HK-2 (cell line): ENCODE measurements around the gene MATR3.
"Not testable (repeated sequence)": the region's sequence is repeated elsewhere in the genome, so short reads cannot be mapped to it uniquely, and the experiment has no call there.

Experiments used
- DNase-seq: peaks from one replicate; pipeline ENCODE4 v3.0.0-alpha.2; 2018; ENCODE audit not compliant: unreplicated experiment

MATR3 gene

GRCh38 chr5:139296198-139296597, 2.7 kb downstream of the MATR3 start:
- no peak for DNase-seq

- no peak for DNase-seq
These were observed 3.4 kb downstream of the MATR3 start for GRCh38 chr5:139296862-139297326.

GRCh38 chr5:139297439-139298133, 4.0 kb downstream of the MATR3 start:
- DNase-seq: no peak

GRCh38 chr5:139298242-139298641, 4.7 kb downstream of the MATR3 start:
- no peak for DNase-seq

GRCh38 chr5:139299486-139299885, 5.9 kb downstream of the MATR3 start:
- DNase-seq: no peak

GRCh38 chr5:139301808-139302499, 8.4 kb downstream of the MATR3 start:
- DNase-seq: no peak

- no peak for DNase-seq
These were observed 11.1 kb downstream of the MATR3 start for GRCh38 chr5:139304391-139305324.

- no peak for DNase-seq
These were observed 12.7 kb downstream of the MATR3 start for GRCh38 chr5:139306197-139306596.

GRCh38 chr5:139306628-139307379, 13.3 kb downstream of the MATR3 start:
- DNase-seq: no peak

GRCh38 chr5:139308797-139309196, 15.3 kb downstream of the MATR3 start:
- DNase-seq: no peak

GRCh38 chr5:139310715-139311186, 17.2 kb downstream of the MATR3 start:
- DNase-seq: not testable (repeated sequence)

- no peak for DNase-seq
These were observed 18.5 kb downstream of the MATR3 start for GRCh38 chr5:139312075-139312474.

- no peak for DNase-seq
These were observed 20.7 kb downstream of the MATR3 start for GRCh38 chr5:139314276-139314675.

GRCh38 chr5:139315056-139315615, 21.6 kb downstream of the MATR3 start:
- no peak for DNase-seq

GRCh38 chr5:139335811-139336210, 42.3 kb downstream of the MATR3 start:
- DNase-seq: no peak

- DNase-seq: no peak
These were observed 46.5 kb downstream of the MATR3 start for GRCh38 chr5:139340051-139340450.

- no peak for DNase-seq
These were observed 47.7 kb downstream of the MATR3 start for GRCh38 chr5:139341187-139341688.

- peak; percentile 93 for DNase-seq
These were observed 48.3 kb downstream of the MATR3 start, which contains the start of gene PAIP2 for GRCh38 chr5:139341689-139342422. TSS of gene PAIP2 (plus strand) at chr5:139341854. CDS start at chr5:139363785, 21,931 bp downstream.

GRCh38 chr5:139342423-139342723, 48.8 kb downstream of the MATR3 start:
- DNase-seq: no peak

- DNase-seq: no peak
These were observed 49.9 kb downstream of the MATR3 start for GRCh38 chr5:139343476-139343875.
